ENCODE measurements around the gene CEP120. TPM values are rescaled to one million over a fixed set of nuclear protein-coding genes. Genes with fewer than 3 reads are reported as not detected.
A peak's percentile ranks its signal among the peaks of the same experiment; 100 is the strongest.

Gene CEP120
- total and polyA plus RNA-seq, 4 donors = 5.0 to 29.6 (median 12.6) TPM

- WGBS, 2 donors = 81 to 88% methylated on average over 3 of the region's 3 CpGs
- no peak for ATAC-seq (ENCODE audit: insufficient read depth, low FRiP score)
- H3K27me3 ChIP-seq (ENCODE audit: control insufficient read depth in 3 of 3, insufficient read depth in 3 of 3, low read length in 2 of 3) = no peaks in the 10 kb centered on the region
- H3K9ac ChIP-seq (ENCODE audit: insufficient read depth in 1 of 2, low read length in 2 of 2) = no peak overlapping the region
- H3K4me1 ChIP-seq (ENCODE audit: control insufficient read depth in 5 of 5, insufficient read depth in 5 of 5, low read length in 5 of 5) = peaks cover 0 to 20% (median 0%) of the 10 kb centered on the region in 5 donors
- no peaks in the 10 kb centered on the region for H3K36me3 ChIP-seq (ENCODE audit: control insufficient read depth in 4 of 4, insufficient read depth in 4 of 4, low read length in 4 of 4)
- no peak overlapping the region for H3K27ac ChIP-seq (ENCODE audit: low read depth in 1 of 2, low read length in 1 of 2)
- no peak overlapping the region for H3K4me3 ChIP-seq
- no peak for DNase-seq
- no peaks in the 10 kb centered on the region for H3K9me3 ChIP-seq (ENCODE audit: control insufficient read depth in 4 of 4, insufficient read depth in 3 of 4, low read length in 3 of 4)
- TF ChIP-seq CTCF (IDR thresholded peaks at IDR 0.05; ENCODE audit: control extremely low read depth, extremely low read depth) = no peak
Measured at GRCh38 chr5:123451047-123451446, 27.8 kb upstream of the CEP120 start.

GRCh38 chr5:123450640-123451039, 27.4 kb upstream of the CEP120 start:
- no peak for ATAC-seq (ENCODE audit: insufficient read depth, low FRiP score)
- H3K36me3 ChIP-seq (ENCODE audit: control insufficient read depth in 4 of 4, insufficient read depth in 4 of 4, low read length in 4 of 4) = no peaks in the 10 kb centered on the region
- no peaks in the 10 kb centered on the region for H3K9me3 ChIP-seq (ENCODE audit: control insufficient read depth in 4 of 4, insufficient read depth in 3 of 4, low read length in 3 of 4)
- TF ChIP-seq CTCF (IDR thresholded peaks at IDR 0.05; ENCODE audit: control extremely low read depth, extremely low read depth) = no peak
- no peak overlapping the region for H3K27ac ChIP-seq (ENCODE audit: low read depth in 1 of 2, low read length in 1 of 2)
- no peaks in the 10 kb centered on the region for H3K27me3 ChIP-seq (ENCODE audit: control insufficient read depth in 3 of 3, insufficient read depth in 3 of 3, low read length in 2 of 3)
- peaks cover 0 to 20% (median 0%) of the 10 kb centered on the region in 5 donors for H3K4me1 ChIP-seq (ENCODE audit: control insufficient read depth in 5 of 5, insufficient read depth in 5 of 5, low read length in 5 of 5)
- peak; percentile 36 to 90 (median 82) for DNase-seq
- no peak overlapping the region for H3K4me3 ChIP-seq
- no peak overlapping the region for H3K9ac ChIP-seq (ENCODE audit: insufficient read depth in 1 of 2, low read length in 2 of 2)

DNA sequence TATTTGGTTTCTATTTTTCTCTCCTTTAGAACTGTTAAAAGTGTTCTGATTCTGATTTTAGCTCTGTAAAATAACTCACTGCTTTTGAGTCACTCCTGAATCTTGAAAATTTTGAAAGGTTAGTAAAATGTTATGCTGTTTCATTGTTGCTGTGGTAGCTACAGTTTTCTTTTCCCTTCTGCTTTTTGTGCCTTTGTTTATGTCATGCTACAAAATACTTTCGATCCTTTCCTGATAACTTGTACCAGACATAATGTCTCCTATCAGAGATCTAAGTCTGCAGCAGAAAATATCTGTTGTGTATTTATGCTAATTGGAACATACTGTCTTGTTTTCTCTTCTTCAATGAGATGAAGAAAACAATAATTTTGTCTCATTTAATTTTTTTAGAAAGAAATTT, 26.9 kb upstream of the CEP120 start:
- DNase-seq (peak in 1 of 3 donors; percentile 20), ATAC-seq (ENCODE audit: insufficient read depth, low FRiP score) (no peak)
- Histone ChIP-seq H3K36me3 (ENCODE audit: control insufficient read depth in 4 of 4, insufficient read depth in 4 of 4, low read length in 4 of 4) (no peaks in the 10 kb centered on the region), H3K27ac (ENCODE audit: low read depth in 1 of 2, low read length in 1 of 2) (no peak overlapping the region), H3K9ac (ENCODE audit: insufficient read depth in 1 of 2, low read length in 2 of 2) (no peak overlapping the region), H3K9me3 (ENCODE audit: control insufficient read depth in 4 of 4, insufficient read depth in 3 of 4, low read length in 3 of 4) (no peaks in the 10 kb centered on the region), H3K4me1 (ENCODE audit: control insufficient read depth in 5 of 5, insufficient read depth in 5 of 5, low read length in 5 of 5) (peaks cover 0 to 20% (median 0%) of the 10 kb centered on the region in 5 donors), H3K4me3 (no peak overlapping the region), H3K27me3 (ENCODE audit: control insufficient read depth in 3 of 3, insufficient read depth in 3 of 3, low read length in 2 of 3) (no peaks in the 10 kb centered on the region)
- no peak for TF ChIP-seq CTCF (IDR thresholded peaks at IDR 0.05; ENCODE audit: control extremely low read depth, extremely low read depth)
- 17 to 54% methylated on average over 1 of the region's 1 CpG for WGBS, 2 donors

DNA sequence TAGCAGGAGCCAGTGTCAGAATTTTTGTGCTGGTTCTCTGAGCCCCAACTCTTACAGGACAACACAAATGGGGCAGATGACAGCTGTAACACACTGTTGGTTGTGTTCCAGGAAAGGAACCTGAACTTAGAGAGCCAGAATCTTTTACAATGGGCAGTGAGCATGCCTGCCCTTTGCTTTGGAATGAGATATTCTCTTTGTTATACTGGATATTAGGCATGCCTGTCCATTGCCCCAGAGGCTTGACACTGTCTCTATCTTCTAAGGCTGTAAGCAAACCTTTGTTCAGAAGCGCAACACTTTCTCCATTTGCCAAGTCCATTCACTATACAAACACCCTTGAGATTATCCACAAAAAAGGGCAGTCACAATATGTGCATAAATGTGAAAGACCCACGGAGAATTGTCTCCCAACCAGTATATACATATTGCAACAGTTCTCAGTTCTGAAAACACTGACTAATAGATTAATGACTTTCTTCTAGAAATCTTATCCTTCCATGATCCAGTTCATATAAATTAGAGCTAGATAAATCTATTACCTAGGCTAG, 26.3 kb upstream of the CEP120 start:
- peaks cover 0 to 20% (median 0%) of the 10 kb centered on the region in 5 donors for H3K4me1 ChIP-seq (ENCODE audit: control insufficient read depth in 5 of 5, insufficient read depth in 5 of 5, low read length in 5 of 5)
- ATAC-seq (ENCODE audit: insufficient read depth, low FRiP score) (no peak), DNase-seq (no peak)
- H3K27me3 ChIP-seq (ENCODE audit: control insufficient read depth in 3 of 3, insufficient read depth in 3 of 3, low read length in 2 of 3) = no peaks in the 10 kb centered on the region
- WGBS, 2 donors = 78 to 89% methylated on average over 2 of the region's 2 CpGs
- no peak overlapping the region for H3K9ac ChIP-seq (ENCODE audit: insufficient read depth in 1 of 2, low read length in 2 of 2)
- no peak overlapping the region for H3K4me3 ChIP-seq
- no peaks in the 10 kb centered on the region for H3K9me3 ChIP-seq (ENCODE audit: control insufficient read depth in 4 of 4, insufficient read depth in 3 of 4, low read length in 3 of 4)
- no peak overlapping the region for H3K27ac ChIP-seq (ENCODE audit: low read depth in 1 of 2, low read length in 1 of 2)
- no peak for TF ChIP-seq CTCF (IDR thresholded peaks at IDR 0.05; ENCODE audit: control extremely low read depth, extremely low read depth)
- H3K36me3 ChIP-seq (ENCODE audit: control insufficient read depth in 4 of 4, insufficient read depth in 4 of 4, low read length in 4 of 4) = no peaks in the 10 kb centered on the region
